GM20000 (cell line): ENCODE measurements around the gene CCBE1.

ENCODE experiments used
- DNase-seq: peaks from one replicate; pipeline ENCODE4 v3.0.0; 2012; ENCODE audit warnings: low spot score
- CTCF ChIP-seq: IDR thresholded peaks from 2 replicates; pipeline ENCODE4 v1.5.1; 2012; ENCODE audit warnings: mild to moderate bottlenecking, control low read depth; ENCODE audit errors: extremely low read depth, missing control alignments

Gene CCBE1

GRCh38 chr18:59485382-59485781 lies 211.8 kb downstream of the CCBE1 start:
- TF ChIP-seq CTCF = no peak
- DNase-seq = no peak

GRCh38 chr18:59484561-59485328 lies 212.5 kb downstream of the CCBE1 start:
- no peak for TF ChIP-seq CTCF
- DNase-seq = no peak

- TF ChIP-seq CTCF = no peak
- DNase-seq = no peak
These were observed 213.1 kb downstream of the CCBE1 start for GRCh38 chr18:59484131-59484530.

GRCh38 chr18:59481436-59481835 lies 215.8 kb downstream of the CCBE1 start:
- no peak for TF ChIP-seq CTCF
- DNase-seq = no peak

DNA sequence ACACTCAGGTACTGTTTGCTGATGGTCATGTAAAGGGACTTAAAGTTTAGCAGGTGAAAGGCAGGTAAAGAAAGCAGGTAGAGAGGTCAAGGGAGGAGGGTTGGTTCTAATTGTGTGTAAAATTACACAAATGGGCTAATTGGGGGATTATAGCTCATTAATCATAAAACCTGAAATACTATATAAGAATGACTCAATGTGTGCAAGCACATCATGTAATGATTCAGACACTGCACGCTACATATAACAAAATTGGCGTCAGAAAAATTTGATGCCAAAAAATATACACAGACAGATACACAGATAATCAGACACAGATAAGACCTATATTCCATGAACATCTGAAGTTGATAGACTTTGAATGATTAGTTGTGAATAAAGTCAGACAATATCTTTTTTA lies 217.4 kb downstream of the CCBE1 start:
- no peak for DNase-seq
- no peak for TF ChIP-seq CTCF

GRCh38 chr18:59478591-59478990 lies 218.6 kb downstream of the CCBE1 start:
- TF ChIP-seq CTCF = no peak
- DNase-seq = no peak

DNA sequence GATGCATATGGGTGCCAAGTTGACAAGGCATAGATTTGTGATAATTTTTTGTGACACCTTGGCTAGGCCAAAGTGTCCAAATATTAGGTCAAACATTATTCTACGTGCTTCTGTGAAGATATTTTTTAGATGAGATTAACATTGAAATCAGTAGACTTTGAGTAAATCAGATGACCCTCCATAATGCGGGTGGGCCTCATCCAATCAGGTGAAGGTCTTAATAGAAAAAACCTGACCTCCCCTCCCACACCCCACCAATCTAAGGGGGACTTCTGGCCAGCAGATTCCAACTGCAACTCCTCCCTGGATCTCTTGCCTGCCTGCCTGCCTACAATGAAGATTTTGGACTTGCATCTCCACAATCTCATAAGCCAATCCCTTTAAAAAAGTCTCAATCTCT lies 219.4 kb downstream of the CCBE1 start:
- TF ChIP-seq CTCF = no peak

More for the DNA sequence above, 219.4 kb downstream of the CCBE1 start:
- DNase-seq = no peak
